Gastrocnemius medialis (tissue), 4 donors: ENCODE measurements around the gene ITGB3. TPM values are rescaled to one million over a fixed set of nuclear protein-coding genes. Genes with fewer than 3 reads are reported as not detected.

ENCODE experiments used
- ATAC-seq, 2 donors: fragments of 150-250 bp; one replicate each; pipeline ENCODE4 v1.9.1; 2016
- DNase-seq, 2 donors: peaks; one replicate each; pipeline ENCODE4 v3.0.0-alpha.2; 2019
- H3K27ac ChIP-seq, 4 donors: fragments of 200-600 bp; sonication (generic); 1 replicate in 1 of 4; 2 replicates in 3 of 4; pipeline ENCODE4 v1.5.1; 2016 to 2018; ENCODE audit warnings: mild to moderate bottlenecking in 2 of 4, moderate library complexity in 1 of 4
- H3K27me3 ChIP-seq, 3 donors: fragments of 200-600 bp; sonication (generic) in 2 of 3; 1 replicate in 1 of 3; 2 replicates in 2 of 3; pipeline versions ENCODE4 v1.5.1 to v1.6.0; 2016 to 2019; ENCODE audit warnings: mild to moderate bottlenecking in 1 of 3, moderate library complexity in 1 of 3
- H3K36me3 ChIP-seq, 2 donors: fragments of 200-600 bp; sonication (generic) in 1 of 2; one replicate each; pipeline ENCODE4 v1.5.1; 2017 to 2018
- H3K4me1 ChIP-seq, 2 donors: fragments of 200-600 bp; sonication (generic) in 1 of 2; one replicate each; pipeline ENCODE4 v1.5.1; 2016 to 2017; ENCODE audit warnings: mild to moderate bottlenecking in 2 of 2
- H3K4me3 ChIP-seq, 4 donors: fragments of 200-600 bp; sonication (generic) in 3 of 4; 1 replicate in 1 of 4; 2 replicates in 3 of 4; pipeline ENCODE4 v1.5.1; 2016 to 2019; ENCODE audit warnings: mild to moderate bottlenecking in 2 of 4
- H3K9me3 ChIP-seq, 3 donors: fragments of 200-600 bp; sonication (generic) in 2 of 3; 1 replicate in 1 of 3; 2 replicates in 2 of 3; pipeline ENCODE4 v1.5.1; 2016 to 2019
- POLR2A ChIP-seq, 2 donors: fragments of 450-650 bp; IDR thresholded peaks; one replicate each; pipeline ENCODE4 v1.6.1; 2017; ENCODE audit warnings: antibody characterized with exemption in 2 of 2, mild to moderate bottlenecking in 2 of 2, moderate library complexity in 2 of 2
- in situ Hi-C, 4 donors: fragments of 200-750 bp; cut with MboI; loops; one replicate each; pipeline versions ENCODE4 v1.15.0 to v1.8.0; 2017; ENCODE audit warnings: low sequenced_read_pairs in 4 of 4
- intact Hi-C: fragments of 100-400 bp; cut with DNase I; formaldehyde crosslinking; loops from one replicate; pipeline ENCODE4 v1.15.1; 2023; ENCODE audit warnings: low total_unique reads
- total RNA-seq, 4 donors: library from RNA; depleted of rRNA; stranded (reverse); fragments of >200 nt; gene quantifications; one replicate each; pipeline versions ENCODE4 v1.1.0 to v1.2.3, GENCODE V29; 2016
- TF ChIP-seq, protein P1 (sequence below), 5 experiments: fragments of 450-650 bp in 3 of 5; fragments of 200-600 bp in 2 of 5; sonication (generic) in 2 of 5; IDR thresholded peaks in 4 of 5; conservative IDR thresholded peaks in 1 of 5; 1 replicate in 4 of 5; 2 replicates in 1 of 5; pipeline ENCODE4 v1.5.1; 2016 to 2019; ENCODE audit warnings: antibody characterized with exemption in 5 of 5, mild to moderate bottlenecking in 3 of 5, moderate library complexity in 3 of 5

Gene ITGB3
- total RNA-seq, 4 donors from 2014 or later = 0.92 to 6.2 (median 1.9) TPM; not detected in 1

GRCh38 chr17:47278561-47278960, 24.9 kb downstream of the ITGB3 start:
- DNase-seq (no peak), ATAC-seq (no peak)
- peaks cover 46 to 53% of the 10 kb centered on the region in 2 donors for H3K4me1 ChIP-seq
- peak overlapping the region; percentile 71 to 82 (median 76) for H3K27ac ChIP-seq
- no peaks in the 10 kb centered on the region for H3K36me3 ChIP-seq
- intact Hi-C loops = no loop called here
- in situ Hi-C loops = no loop called here
- H3K4me3 ChIP-seq = no peak overlapping the region
- no peaks in the 10 kb centered on the region for H3K9me3 ChIP-seq
- H3K27me3 ChIP-seq = no peaks in the 10 kb centered on the region
- TF ChIP-seq POLR2A (IDR thresholded peaks at IDR 0.05) = no peak
- TF ChIP-seq, protein P1, sequence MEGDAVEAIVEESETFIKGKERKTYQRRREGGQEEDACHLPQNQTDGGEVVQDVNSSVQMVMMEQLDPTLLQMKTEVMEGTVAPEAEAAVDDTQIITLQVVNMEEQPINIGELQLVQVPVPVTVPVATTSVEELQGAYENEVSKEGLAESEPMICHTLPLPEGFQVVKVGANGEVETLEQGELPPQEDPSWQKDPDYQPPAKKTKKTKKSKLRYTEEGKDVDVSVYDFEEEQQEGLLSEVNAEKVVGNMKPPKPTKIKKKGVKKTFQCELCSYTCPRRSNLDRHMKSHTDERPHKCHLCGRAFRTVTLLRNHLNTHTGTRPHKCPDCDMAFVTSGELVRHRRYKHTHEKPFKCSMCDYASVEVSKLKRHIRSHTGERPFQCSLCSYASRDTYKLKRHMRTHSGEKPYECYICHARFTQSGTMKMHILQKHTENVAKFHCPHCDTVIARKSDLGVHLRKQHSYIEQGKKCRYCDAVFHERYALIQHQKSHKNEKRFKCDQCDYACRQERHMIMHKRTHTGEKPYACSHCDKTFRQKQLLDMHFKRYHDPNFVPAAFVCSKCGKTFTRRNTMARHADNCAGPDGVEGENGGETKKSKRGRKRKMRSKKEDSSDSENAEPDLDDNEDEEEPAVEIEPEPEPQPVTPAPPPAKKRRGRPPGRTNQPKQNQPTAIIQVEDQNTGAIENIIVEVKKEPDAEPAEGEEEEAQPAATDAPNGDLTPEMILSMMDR (IDR thresholded peaks at IDR 0.05 in 4 of 5, conservative IDR thresholded peaks at IDR 0.05 in 1 of 5) = no peak

DNA sequence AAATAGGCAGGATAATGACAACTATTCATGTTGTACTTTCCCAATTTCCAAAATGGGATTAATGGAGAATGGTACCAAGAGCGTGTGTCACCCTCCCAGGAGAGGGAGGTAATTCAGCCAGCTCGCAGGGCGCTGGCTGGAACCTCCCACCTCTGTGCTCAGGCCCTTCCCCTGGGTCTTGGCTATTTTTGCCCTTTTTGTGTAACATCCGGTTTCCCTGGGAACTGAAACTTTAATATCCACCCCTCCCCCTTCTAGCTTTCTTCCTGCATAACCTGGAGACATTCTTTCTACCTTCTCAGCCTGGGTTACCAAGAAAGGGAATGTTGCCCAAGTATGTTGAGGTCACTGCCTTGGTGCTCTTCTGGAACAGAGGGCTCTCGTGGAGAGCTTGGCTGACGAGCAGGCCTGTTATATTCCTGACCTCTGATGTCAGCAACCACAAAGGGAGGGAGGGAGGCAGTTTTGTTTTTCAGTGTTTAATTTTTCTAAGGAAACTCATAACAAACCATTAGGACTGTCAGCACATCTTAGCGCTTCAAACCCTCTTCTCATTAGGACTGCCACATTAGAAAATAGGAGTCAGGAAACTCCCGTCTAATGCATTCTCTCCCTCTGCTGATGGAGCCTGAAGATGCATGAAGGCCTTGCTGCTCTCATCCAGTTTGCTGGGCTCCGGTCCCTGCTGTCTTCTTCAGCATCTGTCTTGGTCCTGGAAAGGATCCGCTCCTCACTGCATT, 25.6 kb downstream of the ITGB3 start:
- in situ Hi-C loops = no loop called here
- no peaks in the 10 kb centered on the region for H3K27me3 ChIP-seq
- peak overlapping the region; percentile 71 to 82 (median 76) for H3K27ac ChIP-seq
- intact Hi-C loops = no loop called here
- no peak overlapping the region for H3K4me3 ChIP-seq
- TF ChIP-seq POLR2A (IDR thresholded peaks at IDR 0.05) = peak in 1 of 2 donors; percentile 19
- TF ChIP-seq, protein P1 (IDR thresholded peaks at IDR 0.05 in 4 of 5, conservative IDR thresholded peaks at IDR 0.05 in 1 of 5) = no peak
- peaks cover 46 to 53% of the 10 kb centered on the region in 2 donors for H3K4me1 ChIP-seq
- ATAC-seq (peak; percentile 58 to 64), DNase-seq (peak; percentile 35 to 72)
- no peaks in the 10 kb centered on the region for H3K9me3 ChIP-seq
- H3K36me3 ChIP-seq = no peaks in the 10 kb centered on the region

DNA sequence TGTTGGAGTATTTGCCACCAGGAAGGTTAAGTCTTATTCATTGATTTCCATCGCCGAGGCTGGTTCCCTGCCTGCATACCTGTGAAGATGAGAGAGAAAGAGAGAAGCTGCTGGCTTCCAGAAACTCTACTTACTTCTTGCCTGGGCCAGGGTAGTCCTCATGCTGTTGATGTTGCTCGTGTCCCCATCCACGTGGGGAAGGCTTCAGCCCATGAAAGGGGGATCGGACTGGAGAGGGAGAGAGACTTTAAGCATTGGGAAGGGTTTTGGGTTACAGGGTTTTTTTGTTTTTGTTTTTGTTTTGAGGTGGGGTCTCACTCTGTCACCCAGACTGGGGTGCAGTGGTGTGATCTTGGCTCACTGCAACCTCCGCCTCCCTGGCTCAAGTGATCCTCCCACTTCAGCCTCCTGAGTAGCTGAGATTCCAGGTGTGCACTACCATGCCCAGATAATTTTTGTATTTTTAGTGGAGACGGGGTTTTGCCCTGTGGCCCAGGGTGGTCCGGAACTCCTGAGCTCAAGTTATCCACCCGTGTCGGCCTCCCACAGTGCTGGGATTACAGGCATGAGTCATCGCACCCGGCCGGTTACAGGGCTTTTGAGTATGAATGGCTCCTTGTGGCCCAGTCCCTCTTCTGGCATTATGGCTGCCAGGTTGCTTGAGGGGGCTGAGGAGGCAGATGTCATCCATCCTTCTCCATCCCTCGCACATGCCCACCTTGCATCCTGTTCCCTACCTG, 26.6 kb downstream of the ITGB3 start:
- intact Hi-C loops (no loop called here), in situ Hi-C loops (no loop called here)
- ATAC-seq = no peak
- H3K27ac ChIP-seq = peak overlapping the region; percentile 71 to 82 (median 76)
- no peaks in the 10 kb centered on the region for H3K9me3 ChIP-seq
- no peak for DNase-seq
- H3K36me3 ChIP-seq = no peaks in the 10 kb centered on the region
- no peaks in the 10 kb centered on the region for H3K27me3 ChIP-seq
- TF ChIP-seq, protein P1 (IDR thresholded peaks at IDR 0.05 in 4 of 5, conservative IDR thresholded peaks at IDR 0.05 in 1 of 5) = no peak
- TF ChIP-seq POLR2A (IDR thresholded peaks at IDR 0.05) = no peak
- no peak overlapping the region for H3K4me3 ChIP-seq
- peaks cover 43 to 50% of the 10 kb centered on the region in 2 donors for H3K4me1 ChIP-seq

DNA sequence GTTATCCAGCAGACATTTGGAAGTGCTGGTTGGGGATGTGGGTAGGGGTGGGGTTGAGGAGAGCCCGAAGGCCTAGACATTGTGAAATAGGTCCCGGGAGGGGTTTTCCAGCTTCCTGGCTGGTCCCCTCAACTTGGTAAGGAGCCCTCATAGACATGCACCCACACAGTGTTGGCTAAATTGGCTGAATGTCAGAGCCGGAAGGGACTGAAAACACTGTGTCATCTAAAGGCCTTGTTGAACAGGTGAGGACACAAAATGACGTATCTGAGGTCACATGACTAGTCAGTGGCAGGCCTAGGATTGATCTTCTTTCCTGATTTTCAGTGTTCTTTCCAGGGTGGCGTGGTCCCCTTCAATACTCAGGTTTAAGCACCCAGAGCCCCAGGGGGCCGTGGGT, 27.6 kb downstream of the ITGB3 start:
- DNase-seq (no peak), ATAC-seq (no peak)
- Histone ChIP-seq H3K4me3 (no peak overlapping the region), H3K9me3 (no peaks in the 10 kb centered on the region), H3K27me3 (no peaks in the 10 kb centered on the region), H3K4me1 (peaks cover 33 to 40% of the 10 kb centered on the region in 2 donors), H3K36me3 (no peaks in the 10 kb centered on the region), H3K27ac (peak overlapping the region in 2 of 4 donors; percentile 29 to 77)
- TF ChIP-seq POLR2A (IDR thresholded peaks at IDR 0.05) = no peak
- TF ChIP-seq, protein P1 (IDR thresholded peaks at IDR 0.05 in 4 of 5, conservative IDR thresholded peaks at IDR 0.05 in 1 of 5) = no peak
- intact Hi-C loops (no loop called here), in situ Hi-C loops (no loop called here)
